Measurements from ENCODE around the gene ITPRIP.

Gene ITPRIP

DNA sequence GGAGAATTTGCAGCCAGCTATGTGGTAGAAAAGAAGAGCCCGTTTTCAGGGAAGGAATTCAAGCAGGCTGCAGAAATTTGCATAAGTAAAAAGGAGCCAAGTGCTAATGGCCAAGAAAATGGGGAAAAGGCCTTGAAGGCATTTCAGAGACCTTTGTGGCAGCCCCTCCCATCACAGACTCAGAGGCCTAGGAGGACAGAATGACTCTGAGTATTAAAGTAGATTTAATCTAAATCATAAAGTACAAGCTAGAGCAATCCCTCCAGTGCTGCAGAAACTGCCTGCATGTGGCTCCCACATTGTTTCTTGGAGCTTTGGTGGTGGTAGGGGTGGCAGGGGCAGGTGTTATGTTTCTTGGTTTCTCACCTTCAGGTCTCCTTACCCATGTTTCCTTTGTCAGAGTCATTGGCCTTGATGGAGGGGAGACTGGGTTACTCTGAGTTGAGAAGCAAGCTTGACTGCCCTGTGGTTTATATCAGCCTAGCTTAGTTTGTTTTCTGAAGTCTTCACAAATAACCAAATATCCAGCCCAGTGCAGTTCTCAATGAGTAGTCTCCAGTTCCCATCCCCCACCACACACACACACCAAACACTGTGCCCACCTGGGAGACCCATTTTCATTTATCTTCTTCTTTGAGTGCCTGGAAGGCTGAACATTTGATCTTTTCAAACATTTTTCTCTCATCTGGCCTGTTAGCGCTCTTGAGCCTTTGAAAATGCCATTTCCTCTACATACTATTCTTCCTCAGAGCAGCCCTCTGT, 34.5 kb downstream of the ITPRIP start:
- H3K4me3 ChIP-seq (ENCODE audit: low read depth, low read length), result no peak overlapping the region
- H3K27ac ChIP-seq (ENCODE audit: extremely low read depth, low read depth, low read length), result no peak overlapping the region
- H3K9me3 ChIP-seq (ENCODE audit: control insufficient read depth, insufficient read depth, low read depth, low read length), result no peaks in the 10 kb centered on the region
- no peaks in the 10 kb centered on the region for H3K4me1 ChIP-seq (ENCODE audit: control insufficient read depth, insufficient read depth, low read length)
- ChIA-PET CTCF (interaction anchor here (0.6 to 7.2 kb wide), 6 partner anchors 10 to 45 kb away, joined by 3 to 152 read pairs (median 16); partner anchors contain the start of gene CFAP58), POLR2A (no interaction called here)
- peak; percentile 62 for TF ChIP-seq SETDB1 (IDR thresholded peaks at IDR 0.05; ENCODE audit: insufficient read length, low read length)
- TF ChIP-seq ZNF394 (tag by site-specific recombination; IDR thresholded peaks at IDR 0.05; ENCODE audit: borderline replicate concordance), result no peak
- TF ChIP-seq ZNF585B (tag by site-specific recombination; IDR thresholded peaks at IDR 0.05), result peak; percentile 92
- H3K36me3 ChIP-seq (ENCODE audit: control insufficient read depth in 2 of 2, insufficient read depth in 1 of 2, low read length in 2 of 2), result no peaks in the 10 kb centered on the region

DNA sequence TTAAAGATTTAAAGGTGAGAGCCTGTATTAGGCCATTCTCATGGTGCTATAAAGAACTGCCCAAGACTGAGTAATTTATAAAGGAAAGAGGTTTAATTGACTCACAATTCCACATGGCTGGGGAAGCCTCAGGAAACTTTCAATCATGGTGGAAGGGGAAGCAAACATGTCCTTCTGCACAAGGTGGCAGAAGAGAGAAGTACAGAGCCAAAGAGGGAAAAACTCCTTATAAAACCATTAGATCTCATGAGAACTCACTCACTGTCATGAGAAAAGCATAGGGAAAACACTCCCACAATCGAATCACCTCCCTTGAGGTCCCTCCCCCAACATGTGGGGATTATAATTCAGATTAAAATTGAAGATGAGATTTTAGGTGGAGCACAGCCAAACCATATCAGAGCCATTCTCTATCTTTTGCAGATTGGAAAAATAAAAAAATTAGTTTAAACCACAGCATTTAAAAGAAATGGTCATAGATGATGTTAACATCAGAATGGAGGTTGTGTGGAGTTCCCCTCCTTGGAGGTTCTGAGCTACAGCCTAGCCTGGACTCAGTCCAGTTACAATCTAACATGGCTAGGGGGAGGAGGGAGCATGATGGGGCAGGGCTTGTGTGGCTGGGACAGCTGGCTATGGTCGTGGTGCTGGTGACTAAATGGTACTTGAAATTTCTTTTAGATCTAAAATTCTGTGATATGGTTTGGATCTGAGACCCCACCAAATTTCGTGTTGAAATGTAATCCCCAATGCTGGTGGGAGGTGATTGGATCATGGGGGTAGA, 36.2 kb downstream of the ITPRIP start:
- Histone ChIP-seq H3K4me3 (ENCODE audit: low read depth, low read length) (no peak overlapping the region), H3K4me1 (ENCODE audit: control insufficient read depth, insufficient read depth, low read length) (no peaks in the 10 kb centered on the region), H3K36me3 (ENCODE audit: control insufficient read depth in 2 of 2, insufficient read depth in 1 of 2, low read length in 2 of 2) (no peaks in the 10 kb centered on the region), H3K9me3 (ENCODE audit: control insufficient read depth, insufficient read depth, low read depth, low read length) (no peaks in the 10 kb centered on the region), H3K27ac (ENCODE audit: extremely low read depth, low read depth, low read length) (no peak overlapping the region)
- TF ChIP-seq, protein P1, sequence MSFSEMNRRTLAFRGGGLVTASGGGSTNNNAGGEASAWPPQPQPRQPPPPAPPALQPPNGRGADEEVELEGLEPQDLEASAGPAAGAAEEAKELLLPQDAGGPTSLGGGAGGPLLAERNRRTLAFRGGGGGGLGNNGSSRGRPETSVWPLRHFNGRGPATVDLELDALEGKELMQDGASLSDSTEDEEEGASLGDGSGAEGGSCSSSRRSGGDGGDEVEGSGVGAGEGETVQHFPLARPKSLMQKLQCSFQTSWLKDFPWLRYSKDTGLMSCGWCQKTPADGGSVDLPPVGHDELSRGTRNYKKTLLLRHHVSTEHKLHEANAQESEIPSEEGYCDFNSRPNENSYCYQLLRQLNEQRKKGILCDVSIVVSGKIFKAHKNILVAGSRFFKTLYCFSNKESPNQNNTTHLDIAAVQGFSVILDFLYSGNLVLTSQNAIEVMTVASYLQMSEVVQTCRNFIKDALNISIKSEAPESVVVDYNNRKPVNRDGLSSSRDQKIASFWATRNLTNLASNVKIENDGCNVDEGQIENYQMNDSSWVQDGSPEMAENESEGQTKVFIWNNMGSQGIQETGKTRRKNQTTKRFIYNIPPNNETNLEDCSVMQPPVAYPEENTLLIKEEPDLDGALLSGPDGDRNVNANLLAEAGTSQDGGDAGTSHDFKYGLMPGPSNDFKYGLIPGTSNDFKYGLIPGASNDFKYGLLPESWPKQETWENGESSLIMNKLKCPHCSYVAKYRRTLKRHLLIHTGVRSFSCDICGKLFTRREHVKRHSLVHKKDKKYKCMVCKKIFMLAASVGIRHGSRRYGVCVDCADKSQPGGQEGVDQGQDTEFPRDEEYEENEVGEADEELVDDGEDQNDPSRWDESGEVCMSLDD (tag by site-specific recombination; IDR thresholded peaks at IDR 0.05), result no peak
- TF ChIP-seq, protein P2, sequence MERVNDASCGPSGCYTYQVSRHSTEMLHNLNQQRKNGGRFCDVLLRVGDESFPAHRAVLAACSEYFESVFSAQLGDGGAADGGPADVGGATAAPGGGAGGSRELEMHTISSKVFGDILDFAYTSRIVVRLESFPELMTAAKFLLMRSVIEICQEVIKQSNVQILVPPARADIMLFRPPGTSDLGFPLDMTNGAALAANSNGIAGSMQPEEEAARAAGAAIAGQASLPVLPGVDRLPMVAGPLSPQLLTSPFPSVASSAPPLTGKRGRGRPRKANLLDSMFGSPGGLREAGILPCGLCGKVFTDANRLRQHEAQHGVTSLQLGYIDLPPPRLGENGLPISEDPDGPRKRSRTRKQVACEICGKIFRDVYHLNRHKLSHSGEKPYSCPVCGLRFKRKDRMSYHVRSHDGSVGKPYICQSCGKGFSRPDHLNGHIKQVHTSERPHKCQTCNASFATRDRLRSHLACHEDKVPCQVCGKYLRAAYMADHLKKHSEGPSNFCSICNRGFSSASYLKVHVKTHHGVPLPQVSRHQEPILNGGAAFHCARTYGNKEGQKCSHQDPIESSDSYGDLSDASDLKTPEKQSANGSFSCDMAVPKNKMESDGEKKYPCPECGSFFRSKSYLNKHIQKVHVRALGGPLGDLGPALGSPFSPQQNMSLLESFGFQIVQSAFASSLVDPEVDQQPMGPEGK (tag by site-specific recombination; IDR thresholded peaks at IDR 0.05), result no peak
- no peak for TF ChIP-seq SALL2 (tag by site-specific recombination; IDR thresholded peaks at IDR 0.05; ENCODE audit: borderline replicate concordance)
- peak; percentile 9; the same call in 1 of the 2 replicates for TF ChIP-seq ZNF585B (tag by site-specific recombination; IDR thresholded peaks at IDR 0.05)
- CTCF ChIA-PET, result interaction anchor here (0.6 to 7.2 kb wide), 3 partner anchors 9 to 65 kb away, joined by 4 to 152 read pairs (median 125); partner anchors contain the start of gene CFAP58
- POLR2A ChIA-PET, result no interaction called here

DNA sequence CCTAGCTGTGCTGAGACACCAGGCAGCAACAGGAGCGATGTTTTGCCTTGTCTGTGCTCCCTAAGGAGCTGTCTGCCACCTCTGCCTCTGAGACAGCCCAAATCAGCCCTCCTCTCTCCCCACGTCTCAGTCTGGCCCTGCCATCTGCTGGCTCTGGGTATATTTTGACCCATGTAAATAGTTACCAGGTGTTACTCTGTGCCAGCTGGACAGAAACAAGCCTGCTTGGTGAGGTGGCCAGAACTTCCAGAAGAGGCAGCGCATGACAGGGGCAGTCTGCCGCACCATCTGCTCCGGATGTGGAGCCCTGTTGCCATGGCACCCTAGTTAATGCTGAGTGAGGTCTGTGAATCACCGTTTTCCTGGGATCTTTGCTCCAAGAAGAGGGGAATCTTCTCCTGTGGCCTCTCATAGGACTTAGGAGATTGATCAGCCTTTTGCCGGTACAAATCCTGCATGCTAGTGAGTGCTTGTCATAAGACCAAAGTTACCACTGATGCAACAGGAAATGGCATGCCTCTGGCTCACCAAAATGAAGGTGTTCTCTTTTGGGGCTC, 37.5 kb downstream of the ITPRIP start:
- no peak for TF ChIP-seq ZNF140 (tag by site-specific recombination; IDR thresholded peaks at IDR 0.05)
- TF ChIP-seq ZNF600 (tag by site-specific recombination; IDR thresholded peaks at IDR 0.05), result peak; percentile 25; the same call in 1 of the 2 replicates
- CTCF ChIA-PET, result interaction anchor here (2.5 to 14.0 kb wide), 2 partner anchors 9 to 48 kb away, joined by 16 to 289 read pairs; partner anchors contain the start of gene CFAP58
- Histone ChIP-seq H3K4me3 (ENCODE audit: low read depth, low read length) (no peak overlapping the region), H3K4me1 (ENCODE audit: control insufficient read depth, insufficient read depth, low read length) (no peaks in the 10 kb centered on the region), H3K9me3 (ENCODE audit: control insufficient read depth, insufficient read depth, low read depth, low read length) (no peaks in the 10 kb centered on the region), H3K27ac (ENCODE audit: extremely low read depth, low read depth, low read length) (no peak overlapping the region), H3K36me3 (ENCODE audit: control insufficient read depth in 2 of 2, insufficient read depth in 1 of 2, low read length in 2 of 2) (no peaks in the 10 kb centered on the region)
- POLR2A ChIA-PET, result interaction anchor here (0.9 kb wide), 1 partner anchor 180 kb away, joined by 3 read pairs; no protein-coding TSS in a partner anchor
